ENCODE results near the gene CECR2.

Gene CECR2

DNA sequence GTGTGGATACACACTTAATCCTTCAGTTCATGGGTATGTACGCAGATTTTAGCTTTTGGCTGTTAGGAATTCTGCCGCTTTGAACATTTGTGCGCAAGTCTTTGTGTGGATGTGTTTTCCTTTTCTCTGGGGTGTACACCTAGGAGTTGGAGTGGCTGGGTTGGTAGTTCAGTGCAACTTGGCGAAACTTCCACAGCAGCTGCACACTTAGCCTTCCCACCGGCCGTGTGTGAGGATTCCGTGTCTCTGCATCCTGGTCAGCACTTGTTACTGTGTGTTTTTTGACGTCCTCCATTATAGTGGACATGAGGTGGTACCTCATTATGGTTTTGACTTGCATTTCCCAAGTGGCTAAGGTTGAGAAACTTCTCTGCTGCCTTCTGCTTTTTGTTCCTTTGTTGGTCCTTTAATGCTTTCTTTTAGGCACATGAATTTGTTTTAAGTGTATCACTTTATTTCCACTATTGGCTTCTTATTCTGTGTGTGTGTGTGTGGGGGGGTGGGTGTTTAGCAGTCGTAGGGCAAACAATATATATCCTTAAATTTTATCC lies 121.9 kb downstream of the CECR2 start:
- H2AFZ ChIP-seq (ENCODE audit: insufficient read depth, low read length, poor library complexity): no peak overlapping the region
- H3K9ac ChIP-seq (ENCODE audit: low read length): no peak overlapping the region
- H2BK120ac ChIP-seq (ENCODE audit: insufficient read depth, low read length, poor library complexity): no peak overlapping the region
- H3K9me3 ChIP-seq (ENCODE audit: insufficient read depth, low read depth, low read length): no peaks in the 10 kb centered on the region
- H3K36me3 ChIP-seq (ENCODE audit: control insufficient read depth in 1 of 2, insufficient read depth in 2 of 2, low read length in 2 of 2): no peaks in the 10 kb centered on the region
- H3K4me3 ChIP-seq (ENCODE audit: low read depth, low read length): no peak overlapping the region
- no CpG with 5 or more reads among the region's 9 CpGs for WGBS (ENCODE audit: extremely low coverage, insufficient coverage, insufficient read length)
- H4K8ac ChIP-seq (ENCODE audit: low read depth, low read length): no peak overlapping the region
- H2BK5ac ChIP-seq (ENCODE audit: low read depth, low read length, poor library complexity): no peak overlapping the region
- no peak overlapping the region for H3K23ac ChIP-seq (ENCODE audit: low read length)
- peaks cover 2 to 4% of the 10 kb centered on the region in 2 experiments for H3K4me1 ChIP-seq (ENCODE audit: control insufficient read depth in 1 of 2, insufficient read depth in 2 of 2, low read length in 2 of 2)
- H2BK12ac ChIP-seq (ENCODE audit: low read length): no peak overlapping the region
- H3K27me3 ChIP-seq (ENCODE audit: insufficient read depth, low read length): no peaks in the 10 kb centered on the region
- H4K91ac ChIP-seq (ENCODE audit: low read depth, low read length): no peak overlapping the region
- H3K79me2 ChIP-seq (ENCODE audit: control insufficient read depth, insufficient read depth, low read length, poor library complexity): no peaks in the 10 kb centered on the region
- no peaks in the 10 kb centered on the region for H3K79me1 ChIP-seq (ENCODE audit: low read length)
- H3K4me2 ChIP-seq (ENCODE audit: low read length): no peak overlapping the region
- DNase-seq: no peak
- no peak overlapping the region for H2AK5ac ChIP-seq (ENCODE audit: low read length)
- H3K14ac ChIP-seq (ENCODE audit: low read length): no peak overlapping the region
- no peak overlapping the region for H4K12ac ChIP-seq (ENCODE audit: low read depth, low read length)
- H3K18ac ChIP-seq (ENCODE audit: low read length): no peak overlapping the region
- H3K4ac ChIP-seq (ENCODE audit: low read depth, low read length): no peak overlapping the region
- H3K27ac ChIP-seq (ENCODE audit: low read depth, low read length): no peak overlapping the region

- Histone ChIP-seq H2BK12ac (ENCODE audit: low read length) (no peak overlapping the region), H4K12ac (ENCODE audit: low read depth, low read length) (no peak overlapping the region), H3K23ac (ENCODE audit: low read length) (no peak overlapping the region), H3K79me1 (ENCODE audit: low read length) (no peaks in the 10 kb centered on the region), H4K91ac (ENCODE audit: low read depth, low read length) (no peak overlapping the region), H3K4me2 (ENCODE audit: low read length) (no peak overlapping the region), H2AK5ac (ENCODE audit: low read length) (no peak overlapping the region), H3K27me3 (ENCODE audit: insufficient read depth, low read length) (no peaks in the 10 kb centered on the region), H2BK5ac (ENCODE audit: low read depth, low read length, poor library complexity) (no peak overlapping the region), H3K36me3 (ENCODE audit: control insufficient read depth in 1 of 2, insufficient read depth in 2 of 2, low read length in 2 of 2) (no peaks in the 10 kb centered on the region), H2AFZ (ENCODE audit: insufficient read depth, low read length, poor library complexity) (no peak overlapping the region), H3K27ac (ENCODE audit: low read depth, low read length) (no peak overlapping the region), H4K8ac (ENCODE audit: low read depth, low read length) (no peak overlapping the region), H3K79me2 (ENCODE audit: control insufficient read depth, insufficient read depth, low read length, poor library complexity) (no peaks in the 10 kb centered on the region), H3K14ac (ENCODE audit: low read length) (no peak overlapping the region), H3K9me3 (ENCODE audit: insufficient read depth, low read depth, low read length) (no peaks in the 10 kb centered on the region), H3K4ac (ENCODE audit: low read depth, low read length) (no peak overlapping the region), H3K4me3 (ENCODE audit: low read depth, low read length) (no peak overlapping the region), H3K18ac (ENCODE audit: low read length) (no peak overlapping the region), H3K4me1 (ENCODE audit: control insufficient read depth in 1 of 2, insufficient read depth in 2 of 2, low read length in 2 of 2) (peaks cover 2 to 4% of the 10 kb centered on the region in 2 experiments), H3K9ac (ENCODE audit: low read length) (no peak overlapping the region), H2BK120ac (ENCODE audit: insufficient read depth, low read length, poor library complexity) (no peak overlapping the region)
- WGBS (ENCODE audit: extremely low coverage, insufficient coverage, insufficient read length): no CpG with 5 or more reads among the region's 3 CpGs
- no peak for DNase-seq
Measured at GRCh38 chr22:17492247-17492646, 123.0 kb downstream of the CECR2 start.

- no peak overlapping the region for H2AK5ac ChIP-seq (ENCODE audit: low read length)
- H3K79me2 ChIP-seq (ENCODE audit: control insufficient read depth, insufficient read depth, low read length, poor library complexity): no peaks in the 10 kb centered on the region
- no peaks in the 10 kb centered on the region for H3K79me1 ChIP-seq (ENCODE audit: low read length)
- H2BK12ac ChIP-seq (ENCODE audit: low read length): no peak overlapping the region
- no peak overlapping the region for H2BK5ac ChIP-seq (ENCODE audit: low read depth, low read length, poor library complexity)
- no peak overlapping the region for H2AFZ ChIP-seq (ENCODE audit: insufficient read depth, low read length, poor library complexity)
- no peaks in the 10 kb centered on the region for H3K27me3 ChIP-seq (ENCODE audit: insufficient read depth, low read length)
- no peak overlapping the region for H3K9ac ChIP-seq (ENCODE audit: low read length)
- peak in 1 of 2 donors; percentile 4 for DNase-seq
- H4K91ac ChIP-seq (ENCODE audit: low read depth, low read length): no peak overlapping the region
- no peak overlapping the region for H2BK120ac ChIP-seq (ENCODE audit: insufficient read depth, low read length, poor library complexity)
- no peaks in the 10 kb centered on the region for H3K9me3 ChIP-seq (ENCODE audit: insufficient read depth, low read depth, low read length)
- H3K23ac ChIP-seq (ENCODE audit: low read length): no peak overlapping the region
- H3K14ac ChIP-seq (ENCODE audit: low read length): no peak overlapping the region
- no peak overlapping the region for H3K4me2 ChIP-seq (ENCODE audit: low read length)
- no CpG with 5 or more reads among the region's 3 CpGs for WGBS (ENCODE audit: extremely low coverage, insufficient coverage, insufficient read length)
- H3K27ac ChIP-seq (ENCODE audit: low read depth, low read length): no peak overlapping the region
- H3K4me1 ChIP-seq (ENCODE audit: control insufficient read depth in 1 of 2, insufficient read depth in 2 of 2, low read length in 2 of 2): peaks cover 2 to 4% of the 10 kb centered on the region in 2 experiments
- no peak overlapping the region for H3K4ac ChIP-seq (ENCODE audit: low read depth, low read length)
- H4K12ac ChIP-seq (ENCODE audit: low read depth, low read length): no peak overlapping the region
- no peak overlapping the region for H3K18ac ChIP-seq (ENCODE audit: low read length)
- no peak overlapping the region for H3K4me3 ChIP-seq (ENCODE audit: low read depth, low read length)
- H4K8ac ChIP-seq (ENCODE audit: low read depth, low read length): no peak overlapping the region
- H3K36me3 ChIP-seq (ENCODE audit: control insufficient read depth in 1 of 2, insufficient read depth in 2 of 2, low read length in 2 of 2): peaks cover 0 to 2% of the 10 kb centered on the region in 2 experiments
Measured at GRCh38 chr22:17493419-17493981, 124.2 kb downstream of the CECR2 start.

GRCh38 chr22:17496841-17497240 lies 127.6 kb downstream of the CECR2 start:
- no CpG with 5 or more reads among the region's 5 CpGs for WGBS (ENCODE audit: extremely low coverage, insufficient coverage, insufficient read length)
- peaks cover 2 to 4% of the 10 kb centered on the region in 2 experiments for H3K4me1 ChIP-seq (ENCODE audit: control insufficient read depth in 1 of 2, insufficient read depth in 2 of 2, low read length in 2 of 2)

More at GRCh38 chr22:17496841-17497240, 127.6 kb downstream of the CECR2 start:
- no peak for DNase-seq
- Histone ChIP-seq H4K12ac (ENCODE audit: low read depth, low read length) (no peak overlapping the region), H3K79me1 (ENCODE audit: low read length) (no peaks in the 10 kb centered on the region), H3K9ac (ENCODE audit: low read length) (no peak overlapping the region), H3K36me3 (ENCODE audit: control insufficient read depth in 1 of 2, insufficient read depth in 2 of 2, low read length in 2 of 2) (peaks cover 0 to 3% of the 10 kb centered on the region in 2 experiments), H3K4me3 (ENCODE audit: low read depth, low read length) (no peak overlapping the region), H2AFZ (ENCODE audit: insufficient read depth, low read length, poor library complexity) (no peak overlapping the region), H2BK5ac (ENCODE audit: low read depth, low read length, poor library complexity) (peak overlapping the region; percentile 52), H3K27ac (ENCODE audit: low read depth, low read length) (no peak overlapping the region), H3K4ac (ENCODE audit: low read depth, low read length) (no peak overlapping the region), H3K27me3 (ENCODE audit: insufficient read depth, low read length) (no peaks in the 10 kb centered on the region), H3K14ac (ENCODE audit: low read length) (no peak overlapping the region), H4K91ac (ENCODE audit: low read depth, low read length) (no peak overlapping the region), H3K9me3 (ENCODE audit: insufficient read depth, low read depth, low read length) (no peaks in the 10 kb centered on the region), H3K4me2 (ENCODE audit: low read length) (no peak overlapping the region), H2BK12ac (ENCODE audit: low read length) (no peak overlapping the region), H3K79me2 (ENCODE audit: control insufficient read depth, insufficient read depth, low read length, poor library complexity) (no peaks in the 10 kb centered on the region), H4K8ac (ENCODE audit: low read depth, low read length) (no peak overlapping the region), H2AK5ac (ENCODE audit: low read length) (no peak overlapping the region), H3K23ac (ENCODE audit: low read length) (no peak overlapping the region), H2BK120ac (ENCODE audit: insufficient read depth, low read length, poor library complexity) (no peak overlapping the region), H3K18ac (ENCODE audit: low read length) (no peak overlapping the region)
